AG04449 (cell line): Measurements from ENCODE around the gene SRRM5.
"Not testable (repeated sequence)": the region's sequence is repeated elsewhere in the genome, so short reads cannot be mapped to it uniquely, and the experiment has no call there.

ENCODE experiments used
- CTCF ChIA-PET: fragments of 350-600 bp; formaldehyde crosslinking; extraction: SDS; loops from one replicate; lab custom pipeline; 2021; ENCODE audit warnings: antibody characterized with exemption; lab: Yijun Ruan, JAX
- POLR2A ChIA-PET: fragments of 400-600, 350-600 bp; formaldehyde crosslinking; extraction: SDS; loops from one replicate; lab custom pipeline; 2020; ENCODE audit warnings: antibody characterized with exemption, inconsistent platforms; lab: Yijun Ruan, JAX
- DNase-seq: peaks from one replicate; pipeline ENCODE4 v3.0.0-alpha.2; 2010; ENCODE audit warnings: low read depth, low spot score
- H3K4me3 ChIP-seq: 2 replicates; pipeline ENCODE4 v1.5.1; 2011; ENCODE audit warnings: low read depth, mild to moderate bottlenecking, control low read depth, low read length
- CTCF ChIP-seq: IDR thresholded peaks from one replicate; pipeline ENCODE4 v1.5.1; 2011; ENCODE audit warnings: mild to moderate bottlenecking, moderate library complexity, low read length, control low read depth, inconsistent platforms; ENCODE audit not compliant: insufficient read depth; ENCODE audit errors: missing control alignments

SRRM5 gene

GRCh38 chr19:43598445-43599240 lies 13.2 kb upstream of the SRRM5 start:
- CTCF ChIA-PET, result interaction anchor here (0.8 to 1.5 kb wide), 2 partner anchors 44 to 64 kb away, joined by 3 to 5 read pairs; no protein-coding TSS in a partner anchor
- TF ChIP-seq CTCF, result no peak
- no peak overlapping the region for H3K4me3 ChIP-seq
- POLR2A ChIA-PET, result no interaction called here
- DNase-seq, result no peak

GRCh38 chr19:43599635-43600295 lies 12.1 kb upstream of the SRRM5 start:
- CTCF ChIA-PET, result interaction anchor here (0.8 to 1.5 kb wide), 4 partner anchors 39 to 146 kb away, joined by 3 to 5 read pairs (median 4); no protein-coding TSS in a partner anchor
- POLR2A ChIA-PET, result no interaction called here
- no peak overlapping the region for H3K4me3 ChIP-seq
- TF ChIP-seq CTCF, result no peak
- no peak for DNase-seq

GRCh38 chr19:43600326-43600725 lies 11.6 kb upstream of the SRRM5 start:
- CTCF ChIA-PET, result interaction anchor here (1.1 to 1.5 kb wide), 2 partner anchors 45 to 145 kb away, joined by 4 to 5 read pairs; no protein-coding TSS in a partner anchor
- POLR2A ChIA-PET, H3K4me3 ChIP-seq, DNase-seq: not testable (repeated sequence)

- ChIA-PET POLR2A (interaction anchor here (0.7 to 1.5 kb wide), 3 partner anchors 9 to 70 kb away, joined by 3 to 4 read pairs (median 3); partner anchors contain the start of genes IRGQ and ZNF576), CTCF (interaction anchor here (0.9 to 3.1 kb wide), 5 partner anchors 9 to 159 kb away, joined by 3 to 16 read pairs (median 5); partner anchors contain the start of gene ZNF576)
- DNase-seq, result no peak
These were observed 5.9 kb upstream of the SRRM5 start for GRCh38 chr19:43605875-43606568.

GRCh38 chr19:43606569-43607229 lies 5.2 kb upstream of the SRRM5 start:
- DNase-seq, result no peak
- H3K4me3 ChIP-seq, result no peak overlapping the region
- ChIA-PET POLR2A (interaction anchor here (1.4 kb wide), 1 partner anchor 11 kb away, joined by 4 read pairs; the partner anchor contains the start of genes IRGQ and ZNF576), CTCF (interaction anchor here (0.5 to 1.8 kb wide), 5 partner anchors 10 to 159 kb away, joined by 3 to 6 read pairs (median 3); partner anchors contain the start of gene ZNF576)
- no peak for TF ChIP-seq CTCF

More at GRCh38 chr19:43605875-43606568, 5.9 kb upstream of the SRRM5 start:
- H3K4me3 ChIP-seq, result no peak overlapping the region
- no peak for TF ChIP-seq CTCF
